Aortic smooth muscle cell (primary cell): ENCODE measurements around the gene LRRC63. TPM values are rescaled to one million over a fixed set of nuclear protein-coding genes. Genes with fewer than 3 reads are reported as not detected.

ENCODE experiments used
- total RNA-seq: library from RNA; depleted of rRNA; stranded (reverse); fragments of >200 nt; gene quantifications from 2 replicates; pipeline ENCODE4 v1.2.3, GENCODE V29; 2014

The LRRC63 gene, protein sequence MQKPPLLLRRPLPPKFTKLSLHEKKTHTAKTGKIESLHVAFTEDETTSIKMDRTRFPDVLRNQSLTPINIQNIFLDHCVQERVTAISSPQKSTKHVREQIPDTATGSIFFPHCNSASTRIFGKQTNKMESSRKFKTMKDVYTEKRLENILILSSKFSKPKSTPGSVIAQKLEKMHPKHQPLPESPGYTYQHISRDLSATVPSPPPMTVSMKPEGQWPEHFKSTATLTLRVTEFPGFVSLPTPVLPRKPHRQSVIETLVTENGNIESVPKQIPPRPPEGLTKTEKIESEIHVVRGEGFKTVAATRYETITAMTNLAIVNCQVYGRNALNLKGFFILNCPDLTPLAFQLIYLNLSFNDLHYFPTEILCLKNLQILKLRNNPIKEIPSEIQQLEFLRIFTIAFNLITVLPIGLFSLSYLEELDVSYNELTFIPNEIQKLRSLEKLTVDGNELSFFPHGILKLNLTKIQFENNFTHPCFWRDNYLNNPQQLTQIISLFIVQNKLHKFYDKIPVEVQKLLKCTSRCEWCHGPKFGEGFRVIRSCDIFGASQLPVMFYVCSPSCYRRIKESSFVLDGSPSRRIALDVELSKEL
- not detected in 2 replicates for total RNA-seq

GRCh38 chr13:46211483-46212351, at the start of gene LRRC63:
TSS of gene LRRC63 (plus strand) at chr13:46211928. CDS start at chr13:46213035, 1,107 bp downstream.

GRCh38 chr13:46181840-46182490, 29.8 kb upstream of the LRRC63 start, which contains the start of gene LCP1:
TSS of gene LCP1 (minus strand) at chr13:46182177. CDS start at chr13:46159662, 22,515 bp downstream.

Other genes with a start within 250 kb of the LRRC63 start
- gene ZC3H13, start 159.2 kb upstream of the LRRC63 start, total RNA-seq: 16.8 and 17.6 TPM in 2 replicates
- not detected in 2 replicates for gene CPB2, start 106.9 kb upstream of the LRRC63 start, total RNA-seq
- gene LCP1, start 29.8 kb upstream of the LRRC63 start, total RNA-seq: 0.06 and 0.26 TPM in 2 replicates
- gene RUBCNL, start 175.3 kb downstream of the LRRC63 start, total RNA-seq: under 0.01 and 0.31 TPM in 2 replicates